ENCODE measurements around the gene BBIP1. TPM values are rescaled to one million over a fixed set of nuclear protein-coding genes. Genes with fewer than 3 reads are reported as not detected.

The BBIP1 gene
- total and polyA plus RNA-seq, 9 of the 15 experiments (the other 6 are each of a cell fraction or from before 2014, with no cell fraction given) = 5.2 to 31.0 (median 19.4) TPM

DNA sequence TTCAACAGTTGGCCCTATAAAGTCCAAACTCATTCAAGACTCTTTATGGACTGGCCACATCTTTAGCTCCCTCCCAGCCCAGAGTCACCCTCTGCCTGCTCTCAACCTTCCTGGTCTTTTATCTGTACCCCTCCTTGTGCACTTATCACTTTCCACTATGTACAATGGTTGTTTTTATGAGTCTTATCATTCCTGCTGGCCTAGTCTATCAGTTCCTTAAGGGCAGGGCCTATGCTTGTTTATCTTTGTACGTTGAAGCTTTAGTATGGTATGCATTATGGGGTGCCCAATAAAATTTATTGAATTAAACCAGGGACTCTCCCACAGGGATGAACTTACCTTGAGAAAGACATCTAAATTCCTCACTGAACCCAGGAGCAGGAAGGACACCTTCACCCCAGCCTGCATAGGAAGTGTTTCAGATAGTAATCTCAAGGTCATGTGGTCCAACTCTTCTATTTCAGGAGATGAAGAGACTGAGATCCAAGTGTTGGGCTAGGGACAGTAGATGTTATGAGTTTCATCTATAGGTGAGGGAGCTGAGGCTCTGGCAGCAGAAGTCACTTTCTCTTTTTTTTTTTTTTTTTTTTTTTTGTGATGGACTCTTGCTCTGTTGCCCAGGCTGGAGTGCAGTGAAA lies 60.6 kb downstream of the BBIP1 start:
- BruUV-seq (replicated peaks) = no TSS peak
- ChIA-PET POLR2A (interaction anchor here (0.6 to 2.0 kb wide), 7 partner anchors 9 to 28 kb away, joined by 3 to 6 read pairs (median 3); partner anchors contain the start of gene PDCD4), CTCF (ENCODE audit: low intra/inter-chr PET ratio) (no interaction called here)
- in situ Hi-C loops (cut with MboI) (no loop called here), intact Hi-C loops (cut with micrococcal nuclease) (loop anchor here (1.0 kb wide), 1 partner anchor 13 kb away; the partner anchor contains the start of gene PDCD4)
- Histone ChIP-seq H3K9me3 (replicated peaks; ENCODE audit: control insufficient read depth, insufficient read depth, low read depth, low read length) (peaks cover 4% of the 10 kb centered on the region; the same call in 1 of the 2 replicates), H3K27me3 (ENCODE audit: control insufficient read depth in 2 of 2, insufficient read depth in 2 of 2, low read length in 2 of 2) (no peaks in the 10 kb centered on the region), H3K79me2 (ENCODE audit: control insufficient read depth, insufficient read depth, low read length) (no peaks in the 10 kb centered on the region), H2AFZ (ENCODE audit: low read depth, low read length) (peak overlapping the region; percentile 62; the same call in 1 of the 2 replicates), H3K9me1 (ENCODE audit: control insufficient read depth, insufficient read depth, low read length) (no peaks in the 10 kb centered on the region), H3K27ac (ENCODE audit: extremely low read depth, low read depth, low read length) (peak overlapping the region; percentile 60), H3K4me1 (replicated peaks in 1 of 2; ENCODE audit: control insufficient read depth in 2 of 2, insufficient read depth in 2 of 2, low read length in 2 of 2) (peaks cover 21 to 47% of the 10 kb centered on the region in 2 experiments), H3K4me3 (no peak overlapping the region), H3K4me2 (ENCODE audit: insufficient read depth, low read length) (peak overlapping the region; percentile 73), H3K9ac (ENCODE audit: insufficient read depth in 1 of 2, low read depth in 2 of 2, low read length in 2 of 2) (peak overlapping the region in 1 of 2 experiments; percentile 42; a peak in 2 of 4 replicates), H3K36me3 (ENCODE audit: control insufficient read depth, insufficient read depth, low read length) (no peaks in the 10 kb centered on the region), H4K20me1 (replicated peaks; ENCODE audit: control insufficient read depth, insufficient read depth, low read length) (no peaks in the 10 kb centered on the region)
- DNase-seq (ENCODE audit: extremely low read depth in 1 of 4, low spot score in 3 of 4) (peak; percentile 34 to 77 (median 54)), FAIRE-seq (peak; percentile 88), ATAC-seq (peak; percentile 84)
- WGBS (ENCODE audit: insufficient coverage, low coverage, missing lambda C conversion rate) = 0% methylated on average over 1 of the region's 1 CpG
- TF ChIP-seq CBFB (CRISPR knock-in tag; IDR thresholded peaks at IDR 0.05) (no peak), PYGO2 (tag; IDR thresholded peaks at IDR 0.05) (no peak), SIRT6 (IDR thresholded peaks at IDR 0.05; ENCODE audit: low read depth, low read length) (no peak), NONO (IDR thresholded peaks at IDR 0.05; ENCODE audit: low read depth in 2 of 2, low read length in 1 of 2) (no peak), PCBP1 (IDR thresholded peaks at IDR 0.05; ENCODE audit: low read depth, low read length, poor library complexity, severe bottlenecking) (no peak), PBX2 (CRISPR knock-in tag; IDR thresholded peaks at IDR 0.05; ENCODE audit: low read depth) (no peak), PBX2 (tag; conservative IDR thresholded peaks at IDR 0.05; ENCODE audit: low read depth) (no peak), ZC3H4 (CRISPR knock-in tag; IDR thresholded peaks at IDR 0.05; ENCODE audit: borderline replicate concordance) (no peak), FOXJ2 (tag; IDR thresholded peaks at IDR 0.05) (peak; percentile 61; the same call in 1 of the 2 replicates), TBL1XR1 (IDR thresholded peaks at IDR 0.05; ENCODE audit: low read length in 2 of 2) (peak; percentile 48 to 85; a peak in 3 of 4 replicates)
- TF ChIP-seq, protein P1, sequence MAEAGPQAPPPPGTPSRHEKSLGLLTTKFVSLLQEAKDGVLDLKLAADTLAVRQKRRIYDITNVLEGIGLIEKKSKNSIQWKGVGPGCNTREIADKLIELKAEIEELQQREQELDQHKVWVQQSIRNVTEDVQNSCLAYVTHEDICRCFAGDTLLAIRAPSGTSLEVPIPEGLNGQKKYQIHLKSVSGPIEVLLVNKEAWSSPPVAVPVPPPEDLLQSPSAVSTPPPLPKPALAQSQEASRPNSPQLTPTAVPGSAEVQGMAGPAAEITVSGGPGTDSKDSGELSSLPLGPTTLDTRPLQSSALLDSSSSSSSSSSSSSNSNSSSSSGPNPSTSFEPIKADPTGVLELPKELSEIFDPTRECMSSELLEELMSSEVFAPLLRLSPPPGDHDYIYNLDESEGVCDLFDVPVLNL (CRISPR knock-in tag; IDR thresholded peaks at IDR 0.05; ENCODE audit: low read depth) = no peak
- TF ChIP-seq, protein P2, sequence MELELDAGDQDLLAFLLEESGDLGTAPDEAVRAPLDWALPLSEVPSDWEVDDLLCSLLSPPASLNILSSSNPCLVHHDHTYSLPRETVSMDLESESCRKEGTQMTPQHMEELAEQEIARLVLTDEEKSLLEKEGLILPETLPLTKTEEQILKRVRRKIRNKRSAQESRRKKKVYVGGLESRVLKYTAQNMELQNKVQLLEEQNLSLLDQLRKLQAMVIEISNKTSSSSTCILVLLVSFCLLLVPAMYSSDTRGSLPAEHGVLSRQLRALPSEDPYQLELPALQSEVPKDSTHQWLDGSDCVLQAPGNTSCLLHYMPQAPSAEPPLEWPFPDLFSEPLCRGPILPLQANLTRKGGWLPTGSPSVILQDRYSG (tag; conservative IDR thresholded peaks at IDR 0.05; ENCODE audit: low read depth) = no peak
- TF ChIP-seq, protein P3, sequence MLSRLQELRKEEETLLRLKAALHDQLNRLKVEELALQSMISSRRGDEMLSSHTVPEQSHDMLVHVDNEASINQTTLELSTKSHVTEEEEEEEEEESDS (CRISPR knock-in tag; IDR thresholded peaks at IDR 0.05) = no peak
- TF ChIP-seq, protein P4, sequence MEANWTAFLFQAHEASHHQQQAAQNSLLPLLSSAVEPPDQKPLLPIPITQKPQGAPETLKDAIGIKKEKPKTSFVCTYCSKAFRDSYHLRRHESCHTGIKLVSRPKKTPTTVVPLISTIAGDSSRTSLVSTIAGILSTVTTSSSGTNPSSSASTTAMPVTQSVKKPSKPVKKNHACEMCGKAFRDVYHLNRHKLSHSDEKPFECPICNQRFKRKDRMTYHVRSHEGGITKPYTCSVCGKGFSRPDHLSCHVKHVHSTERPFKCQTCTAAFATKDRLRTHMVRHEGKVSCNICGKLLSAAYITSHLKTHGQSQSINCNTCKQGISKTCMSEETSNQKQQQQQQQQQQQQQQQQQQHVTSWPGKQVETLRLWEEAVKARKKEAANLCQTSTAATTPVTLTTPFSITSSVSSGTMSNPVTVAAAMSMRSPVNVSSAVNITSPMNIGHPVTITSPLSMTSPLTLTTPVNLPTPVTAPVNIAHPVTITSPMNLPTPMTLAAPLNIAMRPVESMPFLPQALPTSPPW (CRISPR knock-in tag; IDR thresholded peaks at IDR 0.05) = peak; percentile 56; the same call in 1 of the 2 replicates

All from K562 (cell line).